GM21825 (cell line): ENCODE results near the gene NSD1.
"Not testable (repeated sequence)": the region's sequence is repeated elsewhere in the genome, so short reads cannot be mapped to it uniquely, and the experiment has no call there.

Experiments used
- ATAC-seq: cut with Tn5 transposase; IDR thresholded peaks from one replicate; pipeline ENCODE4 v1.9.1; 2021; ENCODE audit warnings: mild to moderate bottlenecking, moderate library complexity; ENCODE audit not compliant: unreplicated experiment

NSD1 gene

GRCh38 chr5:177163500-177163899 lies 29.9 kb downstream of the NSD1 start:
- ATAC-seq = no peak

- ATAC-seq = no peak
Observed at GRCh38 chr5:177169271-177169670, 35.7 kb downstream of the NSD1 start.

- ATAC-seq = no peak
Observed at GRCh38 chr5:177171961-177172360, 38.4 kb downstream of the NSD1 start.

GRCh38 chr5:177175336-177175735 lies 41.8 kb downstream of the NSD1 start:
- ATAC-seq = no peak

GRCh38 chr5:177176175-177176711 lies 42.7 kb downstream of the NSD1 start:
- no peak for ATAC-seq

GRCh38 chr5:177177847-177178437 lies 44.4 kb downstream of the NSD1 start:
- ATAC-seq = not testable (repeated sequence)

- no peak for ATAC-seq
Observed at GRCh38 chr5:177178733-177179304, 45.2 kb downstream of the NSD1 start.

- no peak for ATAC-seq
Observed at GRCh38 chr5:177179431-177179830, 45.9 kb downstream of the NSD1 start.

GRCh38 chr5:177183142-177183541 lies 49.6 kb downstream of the NSD1 start:
- no peak for ATAC-seq

GRCh38 chr5:177183766-177184360 lies 50.3 kb downstream of the NSD1 start:
- ATAC-seq = no peak

- ATAC-seq = no peak
Observed at GRCh38 chr5:177185993-177186392, 52.4 kb downstream of the NSD1 start.

GRCh38 chr5:177186645-177187044 lies 53.1 kb downstream of the NSD1 start:
- no peak for ATAC-seq

GRCh38 chr5:177188775-177189174 lies 55.2 kb downstream of the NSD1 start:
- no peak for ATAC-seq

- no peak for ATAC-seq
Observed at GRCh38 chr5:177189416-177189815, 55.8 kb downstream of the NSD1 start.

- no peak for ATAC-seq
Observed at GRCh38 chr5:177189965-177190364, 56.4 kb downstream of the NSD1 start.

- ATAC-seq = no peak
Observed at GRCh38 chr5:177194268-177194667, 60.7 kb downstream of the NSD1 start.

- no peak for ATAC-seq
Observed at GRCh38 chr5:177195307-177195952, 61.9 kb downstream of the NSD1 start.

GRCh38 chr5:177198738-177199137 lies 65.2 kb downstream of the NSD1 start:
- ATAC-seq = no peak

- no peak for ATAC-seq
Observed at GRCh38 chr5:177204281-177204680, 70.7 kb downstream of the NSD1 start.

GRCh38 chr5:177209610-177210009 lies 76.0 kb downstream of the NSD1 start:
- no peak for ATAC-seq

- no peak for ATAC-seq
Observed at GRCh38 chr5:177212242-177212641, 78.7 kb downstream of the NSD1 start.

GRCh38 chr5:177220576-177220975 lies 87.0 kb downstream of the NSD1 start:
- ATAC-seq = no peak
